HL-60 (cell line): ENCODE measurements around the gene GSC.
"Not testable (repeated sequence)": the region's sequence is repeated elsewhere in the genome, so short reads cannot be mapped to it uniquely, and the experiment has no call there.

ENCODE experiments used
- DNase-seq, 2 experiments: peaks; one replicate each; pipeline ENCODE4 v3.0.0-alpha.2; 2010 to 2020; ENCODE audit warnings: low read depth in 1 of 2, low spot score in 1 of 2
- H3K27ac ChIP-seq: fragments of 250-450 bp; sonication (Bioruptor Pico); replicated peaks from 2 replicates; pipeline ENCODE4 v1.5.1; 2020; ENCODE audit warnings: mild to moderate bottlenecking, moderate library complexity
- H3K27me3 ChIP-seq: fragments of 250-450 bp; sonication (Bioruptor Pico); 2 replicates; pipeline ENCODE4 v1.5.1; 2021; ENCODE audit warnings: mild to moderate bottlenecking, moderate library complexity; ENCODE audit not compliant: insufficient read depth, poor library complexity, severe bottlenecking
- H3K4me3 ChIP-seq: replicated peaks from 2 replicates; pipeline ENCODE4 v1.5.1; 2011; ENCODE audit warnings: mild to moderate bottlenecking, control low read depth, low read length; ENCODE audit not compliant: insufficient read depth
- CTCF ChIP-seq: IDR thresholded peaks from one replicate; pipeline ENCODE4 v1.5.1; 2011; ENCODE audit warnings: low read length, control low read depth, inconsistent platforms; ENCODE audit not compliant: insufficient read depth
- GABPA ChIP-seq: IDR thresholded peaks from 2 replicates; pipeline ENCODE4 v1.6.1; 2012; ENCODE audit warnings: low read depth
- POLR2AphosphoS5 ChIP-seq: IDR thresholded peaks from 2 replicates; pipeline ENCODE4 v1.6.1; 2012; ENCODE audit warnings: low read depth
- REST ChIP-seq: IDR thresholded peaks from 2 replicates; pipeline ENCODE4 v1.6.1; 2012; ENCODE audit warnings: low read depth; ENCODE audit not compliant: insufficient replicate concordance
- SPI1 ChIP-seq: IDR thresholded peaks from 2 replicates; pipeline ENCODE4 v1.6.1; 2012; ENCODE audit warnings: low read depth, mild to moderate bottlenecking, borderline replicate concordance

The GSC gene

GRCh38 chr14:94738097-94738496 lies 31.8 kb downstream of the GSC start:
- H3K4me3 ChIP-seq, result no peak overlapping the region
- DNase-seq, result no peak
- H3K27ac ChIP-seq, result no peak overlapping the region
- TF ChIP-seq GABPA, result no peak
- TF ChIP-seq REST, result no peak
- TF ChIP-seq POLR2AphosphoS5, result no peak
- no peak for TF ChIP-seq CTCF
- no peaks in the 10 kb centered on the region for H3K27me3 ChIP-seq

GRCh38 chr14:94728950-94729349 lies 41.0 kb downstream of the GSC start:
- Histone ChIP-seq H3K4me3 (no peak overlapping the region), H3K27me3 (no peaks in the 10 kb centered on the region), H3K27ac (no peak overlapping the region)
- DNase-seq, result no peak
- TF ChIP-seq CTCF (no peak), GABPA (no peak), POLR2AphosphoS5 (no peak), REST (no peak), SPI1 (no peak)

GRCh38 chr14:94728440-94728839 lies 41.5 kb downstream of the GSC start:
- not testable (repeated sequence) for H3K27ac ChIP-seq, H3K27me3 ChIP-seq, DNase-seq, H3K4me3 ChIP-seq

GRCh38 chr14:94726649-94727048 lies 43.3 kb downstream of the GSC start:
- H3K27me3 ChIP-seq, H3K27ac ChIP-seq, H3K4me3 ChIP-seq, DNase-seq: not testable (repeated sequence)

- TF ChIP-seq GABPA, result no peak
- no peak for TF ChIP-seq POLR2AphosphoS5
- TF ChIP-seq SPI1, result no peak
- TF ChIP-seq CTCF, result no peak
- no peak for TF ChIP-seq REST
- Histone ChIP-seq H3K4me3 (no peak overlapping the region), H3K27me3 (no peaks in the 10 kb centered on the region), H3K27ac (no peak overlapping the region)
- DNase-seq, result no peak
Observed at GRCh38 chr14:94724993-94725392, 44.9 kb downstream of the GSC start.
